Skeletal muscle satellite cell (primary cell): ENCODE results near the gene CUX1.

Experiments used
- H3K27me3 ChIP-seq: 2 replicates; pipeline ENCODE4 v1.7.0; 2013; ENCODE audit warnings: low read length; ENCODE audit not compliant: control insufficient read depth, insufficient read depth
- H3K36me3 ChIP-seq: 2 replicates; pipeline ENCODE4 v1.7.0; 2013; ENCODE audit warnings: mild to moderate bottlenecking, control low read depth, low read length; ENCODE audit not compliant: insufficient read depth
- H3K4me1 ChIP-seq: 2 replicates; pipeline ENCODE4 v1.7.0; 2013; ENCODE audit warnings: low read length; ENCODE audit not compliant: control insufficient read depth, insufficient read depth
- H3K4me2 ChIP-seq: 2 replicates; pipeline ENCODE4 v1.7.0; 2013; ENCODE audit warnings: mild to moderate bottlenecking, low read length
- H3K4me3 ChIP-seq: 2 replicates; pipeline ENCODE4 v1.7.0; 2013; ENCODE audit warnings: low read length
- H3K9ac ChIP-seq: 2 replicates; pipeline ENCODE4 v1.7.0; 2013; ENCODE audit warnings: mild to moderate bottlenecking, low read depth, low read length, moderate library complexity
- H3K9me3 ChIP-seq: replicated peaks from 2 replicates; pipeline ENCODE4 v1.7.0; 2013; ENCODE audit warnings: mild to moderate bottlenecking, control low read depth, low read length

Gene CUX1

GRCh38 chr7:101964680-101965452 lies 147.4 kb downstream of the CUX1 start:
- Histone ChIP-seq H3K4me1 (no peaks in the 10 kb centered on the region), H3K9me3 (no peaks in the 10 kb centered on the region), H3K4me2 (no peak overlapping the region), H3K36me3 (no peaks in the 10 kb centered on the region), H3K9ac (no peak overlapping the region), H3K27me3 (no peaks in the 10 kb centered on the region), H3K4me3 (no peak overlapping the region)

GRCh38 chr7:101968720-101969466 lies 151.5 kb downstream of the CUX1 start:
- Histone ChIP-seq H3K9ac (no peak overlapping the region), H3K4me2 (no peak overlapping the region), H3K4me1 (no peaks in the 10 kb centered on the region), H3K27me3 (no peaks in the 10 kb centered on the region), H3K4me3 (no peak overlapping the region), H3K36me3 (no peaks in the 10 kb centered on the region), H3K9me3 (no peaks in the 10 kb centered on the region)

DNA sequence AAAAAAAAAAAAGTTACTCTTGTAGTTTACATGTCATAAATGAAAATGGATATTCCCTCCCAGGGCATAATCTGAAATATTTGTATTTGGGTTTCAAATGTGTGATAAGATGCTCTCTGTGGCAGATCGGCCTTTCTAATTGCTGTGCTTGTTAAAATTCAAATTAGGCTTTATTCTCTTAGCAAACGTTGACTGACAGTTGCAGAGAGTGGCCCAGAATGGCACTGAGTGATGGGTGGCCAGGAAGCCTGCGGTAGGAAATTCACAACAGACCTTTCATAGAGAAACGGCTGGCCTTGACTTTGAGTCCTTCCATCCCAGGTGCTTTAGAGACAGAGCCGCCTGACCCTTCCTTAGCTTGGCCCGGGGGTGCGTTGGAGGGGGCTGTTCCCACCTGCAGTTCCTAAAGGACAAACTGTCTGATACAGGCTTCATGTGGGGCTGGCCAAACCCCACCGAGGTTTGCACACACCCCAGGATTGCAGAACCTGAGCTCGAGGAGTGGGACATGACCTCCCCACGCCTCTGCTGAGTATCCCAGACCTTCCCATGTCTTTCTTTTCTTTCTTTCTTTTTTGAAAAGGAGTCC lies 152.7 kb downstream of the CUX1 start:
- Histone ChIP-seq H3K9me3 (no peaks in the 10 kb centered on the region), H3K4me2 (no peak overlapping the region), H3K9ac (no peak overlapping the region), H3K36me3 (no peaks in the 10 kb centered on the region), H3K27me3 (no peaks in the 10 kb centered on the region), H3K4me1 (no peaks in the 10 kb centered on the region), H3K4me3 (no peak overlapping the region)

DNA sequence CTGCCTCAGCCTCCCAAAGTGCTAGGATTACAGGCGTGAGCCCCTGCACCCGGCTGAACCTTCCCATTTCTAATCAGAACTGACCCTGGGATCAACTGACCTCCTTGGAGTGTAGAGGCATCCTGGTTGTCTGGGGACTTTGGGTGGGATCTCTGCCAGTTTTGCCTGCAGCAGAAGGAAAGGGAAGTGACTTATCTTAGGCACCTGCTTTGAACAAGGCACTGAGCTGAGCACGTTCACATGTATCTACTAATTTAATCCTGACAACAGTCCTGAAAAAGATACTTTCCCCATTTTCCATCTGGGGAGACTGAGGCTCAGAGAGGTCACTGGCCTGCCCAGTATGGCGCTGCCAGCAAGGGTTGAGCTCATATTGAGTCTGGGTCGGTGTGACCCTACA lies 153.4 kb downstream of the CUX1 start:
- no peaks in the 10 kb centered on the region for H3K36me3 ChIP-seq

GRCh38 chr7:101971457-101971856 lies 154.0 kb downstream of the CUX1 start:
- Histone ChIP-seq H3K4me3 (no peak overlapping the region), H3K4me1 (no peaks in the 10 kb centered on the region), H3K27me3 (no peaks in the 10 kb centered on the region), H3K4me2 (no peak overlapping the region), H3K9me3 (no peaks in the 10 kb centered on the region), H3K9ac (no peak overlapping the region), H3K36me3 (no peaks in the 10 kb centered on the region)

More for the DNA sequence above, 153.4 kb downstream of the CUX1 start:
- Histone ChIP-seq H3K4me1 (no peaks in the 10 kb centered on the region), H3K4me2 (no peak overlapping the region), H3K4me3 (no peak overlapping the region), H3K9ac (no peak overlapping the region), H3K27me3 (no peaks in the 10 kb centered on the region), H3K9me3 (no peaks in the 10 kb centered on the region)

DNA sequence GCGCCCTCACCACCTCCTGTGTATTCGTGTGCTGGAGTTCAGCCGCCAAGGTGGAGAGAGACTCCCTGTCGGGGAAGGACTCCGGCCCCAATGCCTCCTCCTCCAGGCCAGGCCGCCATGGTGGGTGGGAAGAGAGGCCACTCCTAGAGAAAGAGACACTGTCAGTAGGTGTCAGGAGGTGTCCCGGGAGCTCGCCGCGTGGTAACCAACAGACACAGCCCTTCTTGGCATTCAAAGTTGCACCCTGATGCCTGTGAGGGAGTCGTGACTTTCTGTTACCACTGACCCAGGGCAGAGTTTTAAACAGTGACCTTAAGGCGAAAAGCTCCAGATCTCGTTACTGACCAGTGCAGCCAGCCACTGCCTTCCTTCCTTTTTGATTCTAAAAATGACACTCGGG lies 155.2 kb downstream of the CUX1 start:
- Histone ChIP-seq H3K4me2 (no peak overlapping the region), H3K4me1 (no peaks in the 10 kb centered on the region), H3K27me3 (no peaks in the 10 kb centered on the region), H3K9me3 (no peaks in the 10 kb centered on the region), H3K36me3 (no peaks in the 10 kb centered on the region), H3K4me3 (no peak overlapping the region), H3K9ac (no peak overlapping the region)

DNA sequence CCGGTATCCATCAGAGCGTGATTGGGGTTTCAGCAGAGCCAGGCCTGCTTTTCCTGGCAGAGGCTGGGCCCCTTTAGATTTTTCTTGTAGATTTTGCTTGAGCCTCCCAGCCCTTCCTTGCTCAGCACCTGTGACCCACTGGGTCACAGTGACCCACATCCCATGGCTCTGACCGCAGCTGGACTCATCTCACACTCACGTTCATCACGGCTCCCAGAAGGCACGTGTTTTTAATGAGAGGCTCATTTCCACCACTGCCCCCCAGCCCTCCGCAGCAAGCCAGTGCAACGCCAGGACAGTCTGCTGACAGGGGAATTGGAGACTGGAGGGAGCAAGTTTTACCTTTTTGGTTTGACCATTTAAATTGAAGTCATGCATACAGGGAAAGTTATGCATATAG lies 155.7 kb downstream of the CUX1 start:
- Histone ChIP-seq H3K36me3 (no peaks in the 10 kb centered on the region), H3K4me2 (no peak overlapping the region), H3K4me1 (no peaks in the 10 kb centered on the region), H3K9me3 (no peaks in the 10 kb centered on the region), H3K9ac (no peak overlapping the region), H3K4me3 (no peak overlapping the region), H3K27me3 (no peaks in the 10 kb centered on the region)

DNA sequence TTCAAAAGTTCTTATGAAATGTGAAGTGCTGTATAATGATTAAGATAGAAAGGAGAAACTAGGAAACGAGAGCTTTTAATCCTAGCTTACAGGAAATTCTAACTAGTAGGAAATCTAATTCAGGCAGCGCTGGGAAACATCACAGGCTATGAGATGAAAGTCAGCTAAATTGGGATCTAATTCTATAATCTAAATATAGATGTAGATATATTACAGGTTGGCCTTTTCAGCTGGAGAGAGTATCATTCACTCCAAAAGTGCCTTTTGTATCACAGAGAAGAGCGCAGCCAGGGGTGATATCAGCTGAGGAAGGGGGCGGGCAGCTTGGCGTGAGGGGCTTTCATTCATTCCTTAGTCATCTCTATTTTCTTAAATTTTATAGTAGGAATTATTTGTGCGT lies 157.0 kb downstream of the CUX1 start:
- Histone ChIP-seq H3K4me1 (no peaks in the 10 kb centered on the region), H3K36me3 (no peaks in the 10 kb centered on the region), H3K9ac (no peak overlapping the region), H3K9me3 (no peaks in the 10 kb centered on the region), H3K4me3 (no peak overlapping the region), H3K27me3 (no peaks in the 10 kb centered on the region), H3K4me2 (no peak overlapping the region)

DNA sequence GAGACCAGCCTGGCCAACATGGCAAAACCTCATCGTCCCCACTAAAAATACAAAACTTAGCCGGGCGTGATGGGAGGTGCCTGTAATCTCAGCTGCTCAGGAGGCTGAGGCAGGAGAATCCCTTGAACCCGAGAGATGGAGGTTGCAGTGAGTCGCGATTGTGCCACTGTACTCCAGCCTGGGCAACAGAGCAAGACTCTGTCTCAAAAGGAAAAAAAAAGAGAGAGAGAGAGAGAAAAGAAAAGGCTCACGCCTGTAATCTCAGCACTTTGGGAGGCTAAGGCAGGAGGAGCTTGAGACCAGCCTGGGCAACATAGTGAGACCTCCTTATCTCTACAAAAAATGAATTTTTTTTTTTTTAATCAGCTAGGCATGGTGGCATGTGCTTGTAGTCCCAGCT lies 157.6 kb downstream of the CUX1 start:
- H3K27me3 ChIP-seq = no peaks in the 10 kb centered on the region
- H3K9me3 ChIP-seq = no peaks in the 10 kb centered on the region
- no peaks in the 10 kb centered on the region for H3K4me1 ChIP-seq
- no peak overlapping the region for H3K4me3 ChIP-seq
- no peaks in the 10 kb centered on the region for H3K36me3 ChIP-seq
- no peak overlapping the region for H3K9ac ChIP-seq
- H3K4me2 ChIP-seq = no peak overlapping the region

DNA sequence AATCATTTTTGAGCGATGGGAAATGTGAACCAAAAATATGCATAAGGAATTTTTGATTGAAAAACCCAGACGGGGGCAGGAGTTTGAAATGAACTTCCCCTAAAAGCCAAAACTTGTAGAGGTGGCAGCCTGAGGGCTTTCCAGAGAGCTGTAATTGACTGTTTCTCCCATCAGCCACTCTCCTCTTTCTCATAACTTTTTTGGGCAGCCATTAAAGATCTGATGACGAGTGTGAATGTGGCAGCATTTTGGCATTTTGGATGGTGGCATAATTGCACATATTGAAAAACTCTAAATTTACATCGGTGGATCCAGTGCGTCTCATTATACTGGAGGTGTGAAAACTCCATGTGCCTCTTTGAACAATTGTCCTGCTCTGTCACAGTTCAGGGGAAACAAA lies 159.0 kb downstream of the CUX1 start:
- H3K4me3 ChIP-seq = no peak overlapping the region
- H3K4me1 ChIP-seq = no peaks in the 10 kb centered on the region
- no peak overlapping the region for H3K9ac ChIP-seq
- no peaks in the 10 kb centered on the region for H3K9me3 ChIP-seq
- no peaks in the 10 kb centered on the region for H3K27me3 ChIP-seq
- no peaks in the 10 kb centered on the region for H3K36me3 ChIP-seq
- H3K4me2 ChIP-seq = no peak overlapping the region

- no peak overlapping the region for H3K4me3 ChIP-seq
- H3K9me3 ChIP-seq = no peaks in the 10 kb centered on the region
- no peaks in the 10 kb centered on the region for H3K4me1 ChIP-seq
Observed at GRCh38 chr7:101977249-101977648, 159.8 kb downstream of the CUX1 start.

More at GRCh38 chr7:101977249-101977648, 159.8 kb downstream of the CUX1 start:
- Histone ChIP-seq H3K27me3 (no peaks in the 10 kb centered on the region), H3K4me2 (no peak overlapping the region), H3K36me3 (no peaks in the 10 kb centered on the region), H3K9ac (no peak overlapping the region)
